H1 (cell line): Measurements from ENCODE around the gene SIN3B. TPM values are rescaled to one million over a fixed set of nuclear protein-coding genes. Genes with fewer than 3 reads are reported as not detected.

Experiments used
- CTCF ChIA-PET: fragments of 300-600 bp; sonication (Branson Sonifier 250); formaldehyde crosslinking; loops from one replicate; lab custom pipeline; 2021; ENCODE audit not compliant: partially characterized antibody; lab: Charles Lee
- POLR2A ChIA-PET: fragments of 300-600 bp; sonication (Branson Sonifier 250); formaldehyde crosslinking; loops from one replicate; lab custom pipeline; 2021; ENCODE audit warnings: inconsistent platforms; ENCODE audit not compliant: partially characterized antibody; lab: Charles Lee
- DNase-seq, 2 experiments: peaks; one replicate each; pipeline versions ENCODE4 v3.0.0 to v3.0.0-alpha.2; 2010 to 2022; ENCODE audit warnings: low spot score in 2 of 2, low read depth in 1 of 2, mixed read lengths in 1 of 2
- FAIRE-seq: peaks from 2 replicates; lab custom pipeline; 2011; peaks lifted over from hg19 to GRCh38; lab: Jason Lieb, UNC
- H2AFZ ChIP-seq: 2 replicates; pipeline ENCODE4 v1.8.1; 2012; ENCODE audit warnings: low read length, inconsistent platforms
- H2AK5ac ChIP-seq: 2 replicates; pipeline ENCODE4 v1.6.1; 2013; ENCODE audit warnings: low read depth, low read length
- H2BK120ac ChIP-seq: replicated peaks from 2 replicates; pipeline ENCODE3; 2013; ENCODE audit warnings: low read depth, low read length, inconsistent platforms
- H2BK12ac ChIP-seq: 2 replicates; pipeline ENCODE4 v1.6.1; 2013; ENCODE audit warnings: low read depth, low read length
- H2BK15ac ChIP-seq: 2 replicates; pipeline ENCODE4 v1.6.1; 2013; ENCODE audit warnings: low read length
- H2BK20ac ChIP-seq: 2 replicates; pipeline ENCODE4 v1.6.1; 2013; ENCODE audit warnings: low read length
- H2BK5ac ChIP-seq: 2 replicates; pipeline ENCODE4 v1.6.1; 2013; ENCODE audit warnings: low read depth, low read length
- H3K14ac ChIP-seq: 2 replicates; pipeline ENCODE4 v1.6.1; 2013; ENCODE audit warnings: inconsistent platforms; ENCODE audit not compliant: insufficient read length
- H3K18ac ChIP-seq: 2 replicates; pipeline ENCODE4 v1.6.1; 2013; ENCODE audit warnings: low read length; ENCODE audit errors: extremely low read depth
- H3K23ac ChIP-seq: 2 replicates; pipeline ENCODE4 v1.6.1; 2013; ENCODE audit warnings: inconsistent platforms; ENCODE audit not compliant: insufficient read length
- H3K23me2 ChIP-seq: 2 replicates; pipeline ENCODE4 v1.6.1; 2013; ENCODE audit warnings: low read depth, low read length
- H3K27ac ChIP-seq: 2 replicates; pipeline ENCODE4 v1.6.1; 2011; ENCODE audit warnings: low read depth, low read length, inconsistent platforms
- H3K27me3 ChIP-seq, 4 experiments: replicated peaks in 1 of 4; 1 replicate in 1 of 4; 2 replicates in 3 of 4; pipeline versions ENCODE4 v1.6.1 to v1.8.1; 2011 to 2013; ENCODE audit warnings: low read length in 3 of 4, mild to moderate bottlenecking in 3 of 4, inconsistent platforms in 2 of 4, mixed read lengths in 2 of 4, moderate library complexity in 1 of 4; ENCODE audit not compliant: control insufficient read depth in 3 of 4, insufficient read depth in 3 of 4; ENCODE audit errors: extremely low read depth in 1 of 4
- H3K36me3 ChIP-seq, 4 experiments: 2 replicates each; pipeline versions ENCODE4 v1.6.1 to v1.8.1; 2011 to 2013; ENCODE audit warnings: mild to moderate bottlenecking in 4 of 4, low read length in 3 of 4, moderate library complexity in 2 of 4, control low read depth in 1 of 4, inconsistent platforms in 1 of 4; ENCODE audit not compliant: insufficient read depth in 4 of 4, control insufficient read depth in 2 of 4
- H3K4ac ChIP-seq: replicated peaks from 2 replicates; pipeline ENCODE3; 2013; ENCODE audit warnings: low read length, low read depth, mixed read lengths, inconsistent platforms; ENCODE audit not compliant: insufficient read length
- H3K4me1 ChIP-seq, 4 experiments: replicated peaks in 1 of 4; 1 replicate in 1 of 4; 2 replicates in 3 of 4; pipeline versions ENCODE4 v1.6.1 to v1.8.1; 2011 to 2013; ENCODE audit warnings: low read length in 3 of 4, inconsistent platforms in 2 of 4, mixed read lengths in 1 of 4; ENCODE audit not compliant: insufficient read depth in 4 of 4, control insufficient read depth in 3 of 4
- H3K4me2 ChIP-seq, 2 experiments: 2 replicates each; pipeline versions ENCODE4 v1.6.1 to v1.8.1; 2011 to 2013; ENCODE audit warnings: low read depth in 2 of 2, low read length in 2 of 2, control low read depth in 1 of 2, inconsistent platforms in 1 of 2, mild to moderate bottlenecking in 1 of 2; ENCODE audit not compliant: insufficient read depth in 1 of 2
- H3K4me3 ChIP-seq, 4 experiments: fragments of 200-600, 300-600 bp in 1 of 4; sonication (generic), shearing (Covaris generic), sonication (Bioruptor Twin) in 1 of 4; 2 replicates each; pipeline versions ENCODE4 v1.5.1 to v1.8.1; 2011 to 2016; ENCODE audit warnings: low read length in 4 of 4, low read depth in 3 of 4, control low read depth in 2 of 4, inconsistent platforms in 2 of 4, mild to moderate bottlenecking in 2 of 4, mixed read lengths in 1 of 4, moderate library complexity in 1 of 4; ENCODE audit not compliant: insufficient read depth in 2 of 4; ENCODE audit errors: extremely low read depth in 1 of 4
- H3K56ac ChIP-seq: replicated peaks from 2 replicates; pipeline ENCODE3; 2013; ENCODE audit warnings: low read depth, mild to moderate bottlenecking, mixed read lengths, low read length, inconsistent platforms; ENCODE audit not compliant: insufficient read length
- H3K79me1 ChIP-seq: 2 replicates; pipeline ENCODE4 v1.6.1; 2013; ENCODE audit warnings: low read depth, low read length, control low read depth
- H3K79me2 ChIP-seq, 2 experiments: 2 replicates each; pipeline versions ENCODE4 v1.6.1 to v1.8.1; 2012 to 2013; ENCODE audit warnings: low read length in 2 of 2, mild to moderate bottlenecking in 2 of 2, inconsistent platforms in 1 of 2; ENCODE audit not compliant: insufficient read depth in 2 of 2, control insufficient read depth in 1 of 2
- H3K9ac ChIP-seq, 4 experiments: replicated peaks in 1 of 4; 1 replicate in 1 of 4; 2 replicates in 3 of 4; pipeline versions ENCODE4 v1.6.1 to v1.8.1; 2011 to 2013; ENCODE audit warnings: low read depth in 3 of 4, low read length in 3 of 4, control low read depth in 2 of 4, mild to moderate bottlenecking in 2 of 4, moderate library complexity in 2 of 4, inconsistent platforms in 1 of 4; ENCODE audit errors: extremely low read depth in 1 of 4
- H3K9me3 ChIP-seq, 2 experiments: 2 replicates each; pipeline versions ENCODE4 v1.6.1 to v1.8.1; 2012 to 2013; ENCODE audit warnings: mild to moderate bottlenecking in 2 of 2, moderate library complexity in 2 of 2, control low read depth in 1 of 2, inconsistent platforms in 1 of 2, low read depth in 1 of 2, low read length in 1 of 2, mixed read lengths in 1 of 2; ENCODE audit not compliant: insufficient read depth in 2 of 2
- H4K20me1 ChIP-seq, 2 experiments: replicated peaks in 1 of 2; 2 replicates each; pipeline versions ENCODE3 to v1.8.1; 2011 to 2013; ENCODE audit warnings: inconsistent platforms in 2 of 2, low read length in 2 of 2, mild to moderate bottlenecking in 1 of 2; ENCODE audit not compliant: insufficient read depth in 2 of 2, control insufficient read depth in 1 of 2
- H4K5ac ChIP-seq: 2 replicates; pipeline ENCODE4 v1.6.1; 2013; ENCODE audit warnings: low read length, low read depth, mixed read lengths, inconsistent platforms; ENCODE audit not compliant: insufficient read length
- H4K8ac ChIP-seq: 2 replicates; pipeline ENCODE4 v1.8.0; 2013; ENCODE audit warnings: mild to moderate bottlenecking, moderate library complexity, low read length, inconsistent platforms; ENCODE audit not compliant: insufficient read depth; ENCODE audit errors: extremely low read depth
- H4K91ac ChIP-seq: replicated peaks from 2 replicates; pipeline ENCODE3; 2013; ENCODE audit warnings: low read length, mixed read lengths, inconsistent platforms; ENCODE audit not compliant: insufficient read length
- BRCA1 ChIP-seq: IDR thresholded peaks from 2 replicates; pipeline ENCODE4 v1.6.1; 2012; ENCODE audit warnings: low read depth, low read length, improper control_type of control experiment
- CBX8 ChIP-seq: fragments of 300-800, 300-1000 bp; sonication (generic); IDR thresholded peaks from 2 replicates; pipeline ENCODE4 v1.7.1; 2016; ENCODE audit warnings: low read depth, low read length, borderline replicate concordance
- CTCF ChIP-seq, 3 experiments: IDR thresholded peaks; 1 replicate in 2 of 3; 2 replicates in 1 of 3; pipeline versions ENCODE4 v1.5.1 to v1.6.1; 2011; ENCODE audit warnings: low read length in 3 of 3, mild to moderate bottlenecking in 3 of 3, inconsistent platforms in 2 of 3, low read depth in 1 of 3, moderate library complexity in 1 of 3; ENCODE audit not compliant: insufficient read depth in 1 of 3; ENCODE audit errors: control extremely low read depth in 1 of 3
- POLR2A ChIP-seq, 2 experiments: IDR thresholded peaks; 1 replicate in 1 of 2; 2 replicates in 1 of 2; pipeline ENCODE4 v1.6.1; 2011; ENCODE audit warnings: low read depth in 2 of 2, low read length in 2 of 2, mild to moderate bottlenecking in 2 of 2; ENCODE audit errors: control extremely low read depth in 1 of 2
- RNF2 ChIP-seq: fragments of 200-900, 300-1000 bp; sonication (generic); IDR thresholded peaks from 2 replicates; pipeline ENCODE4 v1.7.1; 2016; ENCODE audit warnings: borderline replicate concordance, low read depth, mild to moderate bottlenecking, antibody characterized with exemption, low read length; ENCODE audit not compliant: poor library complexity, severe bottlenecking; ENCODE audit errors: missing control alignments
- TBP ChIP-seq: IDR thresholded peaks from 2 replicates; pipeline ENCODE4 v1.6.1; 2011; ENCODE audit warnings: low read depth, low read length, improper control_type of control experiment
- WGBS, 2 experiments: shearing (Covaris generic) in 1 of 2; methylation state at CpG; one replicate each; pipeline versions ENCODE4 v1.1.6 to v1.1.7; 2013 to 2015; ENCODE audit warnings: low lambda C conversion rate in 2 of 2, mixed read lengths in 2 of 2, inconsistent platforms in 1 of 2, low coverage in 1 of 2, missing lambda C conversion rate in 1 of 2; ENCODE audit not compliant: insufficient replicate concordance in 2 of 2, insufficient coverage in 1 of 2, insufficient read length in 1 of 2; ENCODE audit errors: extremely low coverage in 1 of 2, missing lambda C conversion rate in 1 of 2; 5-methylcytosine and 5-hydroxymethylcytosine counted together
- polyA plus RNA-seq, 7 experiments: library from polyadenylated mRNA; depleted of rRNA in 3 of 7; stranded (reverse) in 5 of 7; unstranded in 2 of 7; fragments of >200 nt in 5 of 7; fragments of 200-250 nt in 2 of 7; gene quantifications; 1 replicate in 5 of 7; 2 replicates in 1 of 7; 4 replicates in 1 of 7; pipeline versions ENCODE4 v1.2.1 to v1.2.3, GENCODE V29; 2011 to 2013; ENCODE audit warnings: missing spikeins in 2 of 7, mixed read lengths in 2 of 7
- total RNA-seq: library from RNA; stranded (reverse); fragmentation: NEBNext Ultra II Directional; extraction: Animal tissue kit (Norgen Biotek cat#: 25700); gene quantifications from 2 replicates; pipeline ENCODE4 v1.2.1, GENCODE V29; 2021
- TF ChIP-seq, protein P1 (sequence below): IDR thresholded peaks from 2 replicates; pipeline ENCODE4 v1.6.1; 2011; ENCODE audit warnings: low read length, improper control_type of control experiment

The SIN3B gene
- total and polyA plus RNA-seq, 2 of the 8 experiments (the other 6 are each of a cell fraction or from before 2014, with no cell fraction given), result 29.5 to 71.1 TPM

DNA sequence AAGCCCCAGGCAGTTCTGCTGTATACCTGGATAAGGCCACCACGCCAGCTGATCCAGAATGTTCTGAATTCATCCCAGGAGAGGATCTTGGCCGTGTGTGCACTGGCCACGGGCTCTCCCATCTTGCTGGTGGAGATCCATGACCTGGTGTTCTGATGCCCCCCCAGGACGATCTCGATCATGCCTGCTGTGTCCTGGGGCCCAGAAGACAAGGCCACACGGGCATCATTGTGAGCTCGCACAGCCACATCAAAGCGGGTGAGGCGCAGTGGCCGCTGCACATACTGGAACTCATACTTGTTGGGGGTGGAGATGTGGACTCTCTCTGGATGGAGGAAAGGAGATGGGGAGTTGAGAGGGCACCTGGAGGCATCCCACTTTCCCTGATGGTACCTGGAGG lies 99.7 kb downstream of the SIN3B start:
- Histone ChIP-seq H3K9me3 (peaks cover 8 to 9% of the 10 kb centered on the region in 2 experiments; a peak in 2 of 4 replicates), H3K36me3 (no peaks in the 10 kb centered on the region), H2AK5ac (no peak overlapping the region), H3K56ac (no peak overlapping the region), H2BK5ac (no peak overlapping the region), H4K5ac (no peak overlapping the region), H3K23ac (no peak overlapping the region), H3K4me1 (no peaks in the 10 kb centered on the region), H2BK20ac (no peak overlapping the region), H3K79me1 (no peaks in the 10 kb centered on the region), H2BK15ac (no peak overlapping the region), H3K18ac (no peak overlapping the region), H4K8ac (no peak overlapping the region), H3K79me2 (no peaks in the 10 kb centered on the region), H2AFZ (no peak overlapping the region), H3K4me3 (no peak overlapping the region), H3K23me2 (no peaks in the 10 kb centered on the region), H3K4ac (no peak overlapping the region), H2BK120ac (no peak overlapping the region), H4K91ac (no peak overlapping the region), H3K14ac (no peak overlapping the region), H4K20me1 (no peaks in the 10 kb centered on the region)
- POLR2A ChIA-PET, result no interaction called here
- no peak for FAIRE-seq
- 89% methylated on average over 10 of the region's 10 CpGs; no CpG with 5 or more reads in 1 of the 2 experiments for WGBS, 2 experiments
- CTCF ChIA-PET, result no interaction called here
- no peak for TF ChIP-seq RNF2
- TF ChIP-seq, protein P1, sequence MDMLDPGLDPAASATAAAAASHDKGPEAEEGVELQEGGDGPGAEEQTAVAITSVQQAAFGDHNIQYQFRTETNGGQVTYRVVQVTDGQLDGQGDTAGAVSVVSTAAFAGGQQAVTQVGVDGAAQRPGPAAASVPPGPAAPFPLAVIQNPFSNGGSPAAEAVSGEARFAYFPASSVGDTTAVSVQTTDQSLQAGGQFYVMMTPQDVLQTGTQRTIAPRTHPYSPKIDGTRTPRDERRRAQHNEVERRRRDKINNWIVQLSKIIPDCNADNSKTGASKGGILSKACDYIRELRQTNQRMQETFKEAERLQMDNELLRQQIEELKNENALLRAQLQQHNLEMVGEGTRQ, result no peak
- no peak for TF ChIP-seq BRCA1
- TF ChIP-seq CBX8, result no peak
- TF ChIP-seq TBP, result no peak
- TF ChIP-seq CTCF (IDR thresholded peaks at IDR 0.05; ENCODE audit: control extremely low read depth in 1 of 3, insufficient read depth in 1 of 3, low read depth in 1 of 3, low read length in 3 of 3), result no peak
- TF ChIP-seq POLR2A (IDR thresholded peaks at IDR 0.05; ENCODE audit: control extremely low read depth in 1 of 2, low read depth in 2 of 2, low read length in 2 of 2), result no peak
- TF ChIP-seq, all 59 proteins: peak for 0
- DNase-seq, result no peak
- no peak overlapping the region for H3K9ac ChIP-seq
- H2BK12ac ChIP-seq, result no peak overlapping the region
- no peak overlapping the region for H3K27ac ChIP-seq
- H3K27me3 ChIP-seq, result no peaks in the 10 kb centered on the region
- H3K4me2 ChIP-seq, result no peak overlapping the region
